CD1c-positive myeloid dendritic cell (primary cell): Measurements from ENCODE around the gene CENPQ.

Experiments used
- DNase-seq: peaks from one replicate; pipeline ENCODE4 v3.0.0-alpha.2; 2016; ENCODE audit errors: extremely low spot score

Gene CENPQ

DNA sequence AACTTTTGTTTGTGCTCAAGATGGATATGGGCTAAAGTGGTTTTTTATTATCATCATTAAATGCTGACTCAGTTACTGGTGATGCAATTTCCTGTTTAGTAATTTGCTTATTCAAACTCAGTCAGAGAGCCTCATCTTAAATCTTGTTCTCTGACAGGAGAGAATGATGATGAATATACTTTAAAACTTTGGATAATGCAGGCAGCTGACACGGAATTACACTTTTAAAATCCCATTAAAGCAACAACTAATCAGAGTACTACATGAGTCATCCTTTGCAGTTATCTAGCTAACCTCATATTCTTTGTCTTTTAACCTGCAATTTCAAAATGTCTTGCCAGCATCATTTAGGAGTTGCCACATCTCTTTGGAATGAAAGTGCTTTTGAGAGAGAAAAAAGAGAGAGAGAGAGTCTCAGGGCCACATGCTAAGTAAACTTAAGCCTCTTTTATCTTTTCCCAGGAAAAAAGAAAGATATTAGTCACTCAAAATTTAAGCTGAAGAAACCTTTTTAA, 78.1 kb downstream of the CENPQ start:
- no peak for DNase-seq

DNA sequence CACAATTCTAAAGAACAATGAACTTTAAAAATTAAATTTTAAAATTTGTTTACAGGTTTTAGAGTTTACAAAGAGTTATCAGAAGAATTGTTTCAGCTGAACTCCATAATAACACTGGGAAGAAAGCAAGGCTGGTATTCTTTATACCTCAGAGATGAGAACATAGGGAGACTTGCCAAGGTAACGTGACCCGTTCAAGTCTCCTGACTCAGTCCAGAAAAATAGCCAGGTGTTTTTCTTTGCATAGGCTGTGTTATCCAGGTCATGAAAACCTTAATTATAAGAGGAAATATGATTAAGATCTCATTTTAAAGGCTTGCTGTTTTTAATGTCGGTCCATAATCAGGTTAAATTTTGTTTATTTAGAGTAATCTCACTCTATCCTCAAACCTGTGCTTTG, 78.8 kb downstream of the CENPQ start:
- no peak for DNase-seq
